Occipital lobe (tissue), 2 donors: ENCODE measurements around the gene HMCN2. TPM values are rescaled to one million over a fixed set of nuclear protein-coding genes. Genes with fewer than 3 reads are reported as not detected.

Experiments used
- DNase-seq: peaks from one replicate; lab custom pipeline; 2025; lab: John Stamatoyannopoulos, UW
- total RNA-seq: library from RNA; depleted of rRNA; stranded (reverse); fragments of >200 nt; gene quantifications from one replicate; pipeline ENCODE4 v1.2.3, GENCODE V29; 2014

HMCN2 gene
- total RNA-seq, 1 donor from 2014 or later, result not detected

GRCh38 chr9:130288926-130289690 is 23.5 kb downstream of the HMCN2 start:
- DNase-seq, result no peak

- no peak for DNase-seq
Observed at GRCh38 chr9:130289711-130290241, 24.2 kb downstream of the HMCN2 start.

GRCh38 chr9:130290291-130291181 is 25.0 kb downstream of the HMCN2 start:
- no peak for DNase-seq

GRCh38 chr9:130291474-130291873 is 25.9 kb downstream of the HMCN2 start:
- no peak for DNase-seq

GRCh38 chr9:130292106-130292505 is 26.5 kb downstream of the HMCN2 start:
- DNase-seq, result no peak

- no peak for DNase-seq
Observed at GRCh38 chr9:130294664-130295063, 29.1 kb downstream of the HMCN2 start.

- DNase-seq, result no peak
Observed at GRCh38 chr9:130295431-130295830, 29.9 kb downstream of the HMCN2 start.

GRCh38 chr9:130295945-130296782 is 30.6 kb downstream of the HMCN2 start:
- no peak for DNase-seq

GRCh38 chr9:130296783-130297055 is 31.2 kb downstream of the HMCN2 start:
- no peak for DNase-seq

- no peak for DNase-seq
Observed at GRCh38 chr9:130297371-130297770, 31.8 kb downstream of the HMCN2 start.

GRCh38 chr9:130298662-130299279 is 33.2 kb downstream of the HMCN2 start:
- DNase-seq, result no peak

GRCh38 chr9:130299785-130300615 is 34.4 kb downstream of the HMCN2 start:
- DNase-seq, result no peak

GRCh38 chr9:130300739-130301138 is 35.2 kb downstream of the HMCN2 start:
- DNase-seq, result no peak

- no peak for DNase-seq
Observed at GRCh38 chr9:130301483-130302286, 36.1 kb downstream of the HMCN2 start.

GRCh38 chr9:130302785-130303612 is 37.4 kb downstream of the HMCN2 start:
- no peak for DNase-seq

GRCh38 chr9:130303613-130304055 is 38.1 kb downstream of the HMCN2 start:
- DNase-seq, result no peak

GRCh38 chr9:130304116-130304515 is 38.6 kb downstream of the HMCN2 start:
- DNase-seq, result no peak

GRCh38 chr9:130304643-130305042 is 39.1 kb downstream of the HMCN2 start:
- DNase-seq, result no peak
